GM23338 (cell line): ENCODE measurements around the gene GRP. TPM values are rescaled to one million over a fixed set of nuclear protein-coding genes. Genes with fewer than 3 reads are reported as not detected.

Experiments
- ATAC-seq: fragments of 200-7000 bp; cut with Tn5 transposase; 3 replicates; pipeline ENCODE4 v1.9.1; 2020
- DNase-seq: peaks from one replicate; pipeline ENCODE4 v3.0.0-alpha.2; 2015; ENCODE audit warnings: low spot score
- H2AFZ ChIP-seq: fragments of 200-600 bp; sonication (generic); 2 replicates; pipeline ENCODE4 v1.8.0; 2016; ENCODE audit warnings: antibody characterized with exemption, mild to moderate bottlenecking, moderate library complexity
- H3F3A ChIP-seq: fragments of 200-600 bp; sonication (generic); replicated peaks from 2 replicates; pipeline ENCODE4 v1.8.0; 2017; ENCODE audit warnings: antibody characterized with exemption, mixed run types, low read depth
- H3K27ac ChIP-seq: fragments of 200-600 bp; sonication (generic); 2 replicates; pipeline ENCODE4 v1.6.1; 2016; ENCODE audit warnings: low read depth
- H3K27me3 ChIP-seq: fragments of 200-600 bp; sonication (generic); 2 replicates; pipeline ENCODE4 v1.8.0; 2016; ENCODE audit warnings: mild to moderate bottlenecking, mixed run types, moderate library complexity; ENCODE audit not compliant: insufficient read depth
- H3K36me3 ChIP-seq: fragments of 200-600 bp; sonication (generic); 2 replicates; pipeline ENCODE4 v1.8.0; 2016; ENCODE audit warnings: mild to moderate bottlenecking; ENCODE audit not compliant: insufficient read depth
- H3K4me1 ChIP-seq: fragments of 200-600 bp; sonication (generic); 2 replicates; pipeline ENCODE4 v1.8.0; 2016; ENCODE audit warnings: mild to moderate bottlenecking, moderate library complexity; ENCODE audit not compliant: insufficient read depth
- H3K4me2 ChIP-seq: fragments of 200-600 bp; sonication (generic); 2 replicates; pipeline ENCODE4 v1.7.1; 2017; ENCODE audit warnings: mixed run types
- H3K4me3 ChIP-seq: fragments of 200-600 bp; sonication (generic); 2 replicates; pipeline ENCODE4 v1.6.1; 2016; ENCODE audit warnings: mixed run types
- H3K79me2 ChIP-seq: fragments of 200-600 bp; sonication (generic); replicated peaks from 2 replicates; pipeline ENCODE4 v1.8.0; 2017; ENCODE audit warnings: mild to moderate bottlenecking; ENCODE audit not compliant: insufficient read depth
- H3K9me2 ChIP-seq: fragments of 200-600 bp; sonication (generic); 2 replicates; pipeline ENCODE4 v1.8.0; 2017; ENCODE audit not compliant: insufficient read depth
- H4K20me1 ChIP-seq: fragments of 200-600 bp; sonication (generic); replicated peaks from 2 replicates; pipeline ENCODE4 v1.8.0; 2017; ENCODE audit warnings: mild to moderate bottlenecking; ENCODE audit not compliant: insufficient read depth
- H3K27ac Mint-ChIP-seq: 2 replicates; pipeline ENCODE4 v1.8.0; 2020; ENCODE audit warnings: inconsistent platforms, mild to moderate bottlenecking, moderate library complexity, mixed read lengths
- H3K27me3 Mint-ChIP-seq: 3 replicates; pipeline ENCODE4 v1.8.0; 2022; ENCODE audit warnings: low read depth, mild to moderate bottlenecking, moderate library complexity, mixed read lengths, inconsistent platforms; ENCODE audit not compliant: insufficient read depth, poor library complexity
- H3K36me3 Mint-ChIP-seq: 3 replicates; pipeline ENCODE4 v1.8.0; 2021; ENCODE audit warnings: low read depth, mild to moderate bottlenecking, inconsistent platforms, moderate library complexity, mixed read lengths
- H3K4me1 Mint-ChIP-seq: 3 replicates; pipeline ENCODE4 v1.8.0; 2020; ENCODE audit warnings: mild to moderate bottlenecking, inconsistent platforms, mixed read lengths
- H3K4me3 Mint-ChIP-seq: 3 replicates; pipeline ENCODE4 v1.8.0; 2021; ENCODE audit warnings: moderate library complexity, mild to moderate bottlenecking, inconsistent platforms, mixed read lengths
- H3K9me3 Mint-ChIP-seq: 3 replicates; pipeline ENCODE4 v1.8.0; 2020; ENCODE audit warnings: moderate library complexity, mild to moderate bottlenecking, inconsistent platforms, mixed read lengths
- EZH2phosphoT487 ChIP-seq: fragments of 200-600 bp; sonication (generic); IDR thresholded peaks from one replicate; pipeline ENCODE4 v1.8.1; 2018; ENCODE audit warnings: antibody characterized with exemption; ENCODE audit not compliant: unreplicated experiment
- JUNB ChIP-seq: IDR thresholded peaks from one replicate; pipeline ENCODE4 v1.6.1; 2016; ENCODE audit warnings: antibody characterized with exemption; ENCODE audit not compliant: unreplicated experiment
- NANOG ChIP-seq: IDR thresholded peaks from 2 replicates; pipeline ENCODE4 v1.6.1; 2016; ENCODE audit warnings: antibody characterized with exemption, borderline replicate concordance
- POLR2AphosphoS5 ChIP-seq: IDR thresholded peaks from 2 replicates; pipeline ENCODE4 v1.6.1; 2016; ENCODE audit warnings: antibody characterized with exemption, low read depth
- ZNF114 ChIP-seq: fragments of 250-450 bp; sonication (Bioruptor Pico); IDR thresholded peaks from 2 replicates; pipeline ENCODE4 v1.5.0; 2020; ENCODE audit warnings: mild to moderate bottlenecking, moderate library complexity
- polyA plus RNA-seq: library from polyadenylated mRNA; unstranded; fragments of >200 nt; fragmentation: Nextera tagmentation; extraction: Ambion mirVana; gene quantifications from 2 replicates; pipeline ENCODE4 v1.2.1, GENCODE V29; 2016
- total RNA-seq: library from RNA; depleted of rRNA; stranded (reverse); fragments of >200 nt; shearing (Covaris generic); gene quantifications from 2 replicates; pipeline ENCODE4 v1.2.3, GENCODE V29; 2014
- TF ChIP-seq, protein P1 (sequence below): IDR thresholded peaks from one replicate; pipeline ENCODE4 v1.6.1; 2018; ENCODE audit warnings: antibody characterized with exemption; ENCODE audit not compliant: unreplicated experiment
- TF ChIP-seq, protein P2 (sequence below): fragments of 250-450 bp; sonication (Bioruptor Pico); IDR thresholded peaks from 2 replicates; pipeline ENCODE4 v1.5.0; 2020; ENCODE audit warnings: mild to moderate bottlenecking, moderate library complexity

Gene GRP
- total and polyA plus RNA-seq, 2 experiments from 2014 or later = not detected

DNA sequence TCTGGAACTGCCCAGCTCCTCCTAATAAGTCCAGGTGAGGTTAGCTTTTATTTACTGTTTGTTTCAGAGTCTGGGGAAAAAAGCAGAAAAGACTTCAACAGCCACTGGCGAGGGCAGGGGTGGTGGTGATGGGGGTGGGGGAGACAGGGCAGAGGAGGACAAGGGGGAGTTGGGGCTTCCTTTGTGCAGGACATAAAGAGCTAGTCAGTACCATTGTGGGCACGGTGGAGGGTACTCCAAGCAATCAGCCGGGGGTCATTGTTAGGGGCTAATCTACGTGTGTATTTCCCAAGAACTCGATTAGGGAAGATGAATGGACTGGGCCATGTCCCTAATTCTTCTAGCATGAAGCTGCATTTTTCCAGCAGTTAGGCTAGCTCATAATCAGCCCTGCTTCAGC, 56.1 kb downstream of the GRP start (continued):
- TF ChIP-seq, protein P1, sequence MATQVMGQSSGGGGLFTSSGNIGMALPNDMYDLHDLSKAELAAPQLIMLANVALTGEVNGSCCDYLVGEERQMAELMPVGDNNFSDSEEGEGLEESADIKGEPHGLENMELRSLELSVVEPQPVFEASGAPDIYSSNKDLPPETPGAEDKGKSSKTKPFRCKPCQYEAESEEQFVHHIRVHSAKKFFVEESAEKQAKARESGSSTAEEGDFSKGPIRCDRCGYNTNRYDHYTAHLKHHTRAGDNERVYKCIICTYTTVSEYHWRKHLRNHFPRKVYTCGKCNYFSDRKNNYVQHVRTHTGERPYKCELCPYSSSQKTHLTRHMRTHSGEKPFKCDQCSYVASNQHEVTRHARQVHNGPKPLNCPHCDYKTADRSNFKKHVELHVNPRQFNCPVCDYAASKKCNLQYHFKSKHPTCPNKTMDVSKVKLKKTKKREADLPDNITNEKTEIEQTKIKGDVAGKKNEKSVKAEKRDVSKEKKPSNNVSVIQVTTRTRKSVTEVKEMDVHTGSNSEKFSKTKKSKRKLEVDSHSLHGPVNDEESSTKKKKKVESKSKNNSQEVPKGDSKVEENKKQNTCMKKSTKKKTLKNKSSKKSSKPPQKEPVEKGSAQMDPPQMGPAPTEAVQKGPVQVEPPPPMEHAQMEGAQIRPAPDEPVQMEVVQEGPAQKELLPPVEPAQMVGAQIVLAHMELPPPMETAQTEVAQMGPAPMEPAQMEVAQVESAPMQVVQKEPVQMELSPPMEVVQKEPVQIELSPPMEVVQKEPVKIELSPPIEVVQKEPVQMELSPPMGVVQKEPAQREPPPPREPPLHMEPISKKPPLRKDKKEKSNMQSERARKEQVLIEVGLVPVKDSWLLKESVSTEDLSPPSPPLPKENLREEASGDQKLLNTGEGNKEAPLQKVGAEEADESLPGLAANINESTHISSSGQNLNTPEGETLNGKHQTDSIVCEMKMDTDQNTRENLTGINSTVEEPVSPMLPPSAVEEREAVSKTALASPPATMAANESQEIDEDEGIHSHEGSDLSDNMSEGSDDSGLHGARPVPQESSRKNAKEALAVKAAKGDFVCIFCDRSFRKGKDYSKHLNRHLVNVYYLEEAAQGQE = no peak
- TF ChIP-seq, protein P2, sequence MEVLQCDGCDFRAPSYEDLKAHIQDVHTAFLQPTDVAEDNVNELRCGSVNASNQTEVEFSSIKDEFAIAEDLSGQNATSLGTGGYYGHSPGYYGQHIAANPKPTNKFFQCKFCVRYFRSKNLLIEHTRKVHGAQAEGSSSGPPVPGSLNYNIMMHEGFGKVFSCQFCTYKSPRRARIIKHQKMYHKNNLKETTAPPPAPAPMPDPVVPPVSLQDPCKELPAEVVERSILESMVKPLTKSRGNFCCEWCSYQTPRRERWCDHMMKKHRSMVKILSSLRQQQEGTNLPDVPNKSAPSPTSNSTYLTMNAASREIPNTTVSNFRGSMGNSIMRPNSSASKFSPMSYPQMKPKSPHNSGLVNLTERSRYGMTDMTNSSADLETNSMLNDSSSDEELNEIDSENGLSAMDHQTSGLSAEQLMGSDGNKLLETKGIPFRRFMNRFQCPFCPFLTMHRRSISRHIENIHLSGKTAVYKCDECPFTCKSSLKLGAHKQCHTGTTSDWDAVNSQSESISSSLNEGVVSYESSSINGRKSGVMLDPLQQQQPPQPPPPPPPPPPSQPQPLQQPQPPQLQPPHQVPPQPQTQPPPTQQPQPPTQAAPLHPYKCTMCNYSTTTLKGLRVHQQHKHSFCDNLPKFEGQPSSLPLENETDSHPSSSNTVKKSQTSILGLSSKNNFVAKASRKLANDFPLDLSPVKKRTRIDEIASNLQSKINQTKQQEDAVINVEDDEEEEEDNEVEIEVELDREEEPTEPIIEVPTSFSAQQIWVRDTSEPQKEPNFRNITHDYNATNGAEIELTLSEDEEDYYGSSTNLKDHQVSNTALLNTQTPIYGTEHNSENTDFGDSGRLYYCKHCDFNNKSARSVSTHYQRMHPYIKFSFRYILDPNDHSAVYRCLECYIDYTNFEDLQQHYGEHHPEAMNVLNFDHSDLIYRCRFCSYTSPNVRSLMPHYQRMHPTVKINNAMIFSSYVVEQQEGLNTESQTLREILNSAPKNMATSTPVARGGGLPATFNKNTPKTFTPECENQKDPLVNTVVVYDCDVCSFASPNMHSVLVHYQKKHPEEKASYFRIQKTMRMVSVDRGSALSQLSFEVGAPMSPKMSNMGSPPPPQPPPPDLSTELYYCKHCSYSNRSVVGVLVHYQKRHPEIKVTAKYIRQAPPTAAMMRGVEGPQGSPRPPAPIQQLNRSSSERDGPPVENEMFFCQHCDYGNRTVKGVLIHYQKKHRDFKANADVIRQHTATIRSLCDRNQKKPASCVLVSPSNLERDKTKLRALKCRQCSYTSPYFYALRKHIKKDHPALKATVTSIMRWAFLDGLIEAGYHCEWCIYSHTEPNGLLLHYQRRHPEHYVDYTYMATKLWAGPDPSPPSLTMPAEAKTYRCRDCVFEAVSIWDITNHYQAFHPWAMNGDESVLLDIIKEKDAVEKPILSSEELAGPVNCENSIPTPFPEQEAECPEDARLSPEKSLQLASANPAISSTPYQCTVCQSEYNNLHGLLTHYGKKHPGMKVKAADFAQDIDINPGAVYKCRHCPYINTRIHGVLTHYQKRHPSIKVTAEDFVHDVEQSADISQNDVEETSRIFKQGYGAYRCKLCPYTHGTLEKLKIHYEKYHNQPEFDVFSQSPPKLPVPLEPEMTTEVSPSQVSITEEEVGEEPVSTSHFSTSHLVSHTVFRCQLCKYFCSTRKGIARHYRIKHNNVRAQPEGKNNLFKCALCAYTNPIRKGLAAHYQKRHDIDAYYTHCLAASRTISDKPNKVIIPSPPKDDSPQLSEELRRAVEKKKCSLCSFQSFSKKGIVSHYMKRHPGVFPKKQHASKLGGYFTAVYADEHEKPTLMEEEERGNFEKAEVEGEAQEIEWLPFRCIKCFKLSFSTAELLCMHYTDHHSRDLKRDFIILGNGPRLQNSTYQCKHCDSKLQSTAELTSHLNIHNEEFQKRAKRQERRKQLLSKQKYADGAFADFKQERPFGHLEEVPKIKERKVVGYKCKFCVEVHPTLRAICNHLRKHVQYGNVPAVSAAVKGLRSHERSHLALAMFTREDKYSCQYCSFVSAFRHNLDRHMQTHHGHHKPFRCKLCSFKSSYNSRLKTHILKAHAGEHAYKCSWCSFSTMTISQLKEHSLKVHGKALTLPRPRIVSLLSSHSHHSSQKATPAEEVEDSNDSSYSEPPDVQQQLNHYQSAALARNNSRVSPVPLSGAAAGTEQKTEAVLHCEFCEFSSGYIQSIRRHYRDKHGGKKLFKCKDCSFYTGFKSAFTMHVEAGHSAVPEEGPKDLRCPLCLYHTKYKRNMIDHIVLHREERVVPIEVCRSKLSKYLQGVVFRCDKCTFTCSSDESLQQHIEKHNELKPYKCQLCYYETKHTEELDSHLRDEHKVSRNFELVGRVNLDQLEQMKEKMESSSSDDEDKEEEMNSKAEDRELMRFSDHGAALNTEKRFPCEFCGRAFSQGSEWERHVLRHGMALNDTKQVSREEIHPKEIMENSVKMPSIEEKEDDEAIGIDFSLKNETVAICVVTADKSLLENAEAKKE (CRISPR knock-in tag) = no peak
- no peak for TF ChIP-seq POLR2AphosphoS5

DNA sequence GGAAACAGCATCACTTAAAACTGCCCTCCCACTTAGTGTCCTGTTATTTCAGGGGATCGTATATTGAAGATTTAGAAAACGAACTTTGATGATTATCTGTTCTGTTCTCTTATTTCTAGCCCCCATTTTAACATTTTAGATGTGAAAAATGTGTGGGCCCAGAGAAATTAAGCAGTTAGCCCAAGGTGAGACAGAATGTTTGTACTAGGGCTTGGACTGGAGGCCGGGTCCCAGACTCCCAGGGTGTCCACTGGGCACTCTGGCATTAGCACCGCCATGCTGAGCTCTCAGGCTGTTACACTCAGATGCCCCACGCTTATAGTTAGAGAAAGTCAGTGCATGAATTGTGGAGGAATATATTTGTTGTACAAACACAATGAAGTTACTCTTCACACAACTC, 58.8 kb downstream of the GRP start:
- H3K4me3 Mint-ChIP-seq = no peak overlapping the region
- no peaks in the 10 kb centered on the region for H3K36me3 Mint-ChIP-seq
- no peak for DNase-seq
- H3K36me3 ChIP-seq = no peaks in the 10 kb centered on the region
- H3K4me1 Mint-ChIP-seq = peaks cover 23% of the 10 kb centered on the region
- no peak overlapping the region for H3K4me3 ChIP-seq
- H3K27ac Mint-ChIP-seq = no peak overlapping the region
- no peak for ATAC-seq
- no peaks in the 10 kb centered on the region for H3K79me2 ChIP-seq
- no peak overlapping the region for H2AFZ ChIP-seq
- no peaks in the 10 kb centered on the region for H3F3A ChIP-seq
- H3K4me2 ChIP-seq = no peak overlapping the region
- H3K27ac ChIP-seq = no peak overlapping the region
- no peaks in the 10 kb centered on the region for H3K9me3 Mint-ChIP-seq
- H3K27me3 Mint-ChIP-seq = peaks cover 38% of the 10 kb centered on the region
- peaks cover 24% of the 10 kb centered on the region for H3K4me1 ChIP-seq
- H3K27me3 ChIP-seq = peaks cover 79% of the 10 kb centered on the region
- peaks cover 11% of the 10 kb centered on the region; the same call in 1 of the 2 replicates for H4K20me1 ChIP-seq
- no peaks in the 10 kb centered on the region for H3K9me2 ChIP-seq
- no peak for TF ChIP-seq ZNF114
- TF ChIP-seq EZH2phosphoT487 = no peak
- TF ChIP-seq JUNB = no peak
- TF ChIP-seq NANOG = no peak
- TF ChIP-seq, protein P2 (CRISPR knock-in tag) = no peak
